HG03066 (cell line): ENCODE measurements around the gene SMIM24.
"Not testable (repeated sequence)": the region's sequence is repeated elsewhere in the genome, so short reads cannot be mapped to it uniquely, and the experiment has no call there.

Source experiments
- ATAC-seq: cut with Tn5 transposase; IDR thresholded peaks from one replicate; pipeline ENCODE4 v1.9.1; 2021; ENCODE audit warnings: low read depth; ENCODE audit not compliant: unreplicated experiment

SMIM24 gene

DNA sequence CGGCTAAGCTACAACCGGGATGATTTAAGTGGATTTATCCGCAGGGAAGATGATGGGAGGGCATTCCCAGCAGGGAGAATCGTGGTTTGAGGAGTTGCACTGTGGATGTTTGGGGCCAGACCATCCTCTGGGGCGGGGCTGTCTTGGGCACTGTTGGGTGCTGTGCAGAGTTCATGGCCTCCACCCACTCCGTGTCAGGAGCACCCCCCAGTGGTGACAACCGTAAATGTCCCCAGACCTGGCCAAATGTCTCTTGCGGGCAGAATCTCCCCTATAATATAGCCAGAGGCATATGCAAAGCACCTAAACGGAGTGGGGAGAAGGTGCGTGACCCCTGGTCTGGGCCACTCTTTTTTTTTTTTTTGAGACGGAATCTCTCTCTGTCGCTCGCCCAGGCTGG, 40.2 kb downstream of the SMIM24 start:
- no peak for ATAC-seq

DNA sequence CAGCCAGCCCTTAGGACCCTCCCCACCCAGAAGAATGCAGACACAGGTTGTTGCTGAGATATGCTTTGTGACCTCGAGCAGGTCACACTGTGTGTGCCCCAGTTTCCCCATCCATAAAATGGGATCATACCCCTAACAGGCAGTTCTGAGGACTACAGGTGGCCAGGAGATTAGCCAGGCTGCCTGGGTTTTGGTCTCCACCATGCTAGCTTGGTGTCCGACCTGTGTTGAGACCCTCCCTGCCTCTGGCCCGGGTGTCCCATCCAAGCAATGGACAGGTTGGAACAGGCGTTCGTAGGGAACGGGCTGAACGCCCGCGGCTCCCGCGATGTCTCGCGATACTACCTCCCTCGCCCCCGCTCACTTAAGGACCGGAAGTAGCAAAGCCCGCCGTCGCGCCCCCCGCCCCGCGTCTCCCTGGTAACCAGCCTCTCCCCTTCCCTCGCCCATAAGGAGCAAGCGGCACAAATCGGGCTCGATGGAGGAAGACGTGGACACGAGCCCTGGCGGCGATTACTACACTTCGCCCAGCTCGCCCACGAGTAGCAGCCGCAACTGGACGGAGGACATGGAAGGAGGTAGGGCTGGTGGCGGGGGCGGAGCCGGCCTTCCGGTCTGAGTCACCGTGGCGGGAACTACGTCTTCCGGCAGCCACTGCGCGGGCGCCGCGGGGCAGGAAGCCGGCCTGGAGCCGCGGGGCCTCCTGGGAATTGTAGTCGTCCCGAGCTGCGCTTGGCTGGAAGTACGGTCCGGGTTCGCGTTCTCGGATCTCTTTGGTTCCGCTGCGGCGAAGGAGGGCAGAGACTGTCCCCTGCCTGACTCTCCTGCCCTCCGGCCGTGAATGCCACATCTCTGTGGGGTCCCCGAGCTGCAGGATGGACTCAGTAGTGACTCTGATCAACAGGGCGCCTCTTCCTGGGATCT, 45.4 kb downstream of the SMIM24 start:
- ATAC-seq, result peak; percentile 78

DNA sequence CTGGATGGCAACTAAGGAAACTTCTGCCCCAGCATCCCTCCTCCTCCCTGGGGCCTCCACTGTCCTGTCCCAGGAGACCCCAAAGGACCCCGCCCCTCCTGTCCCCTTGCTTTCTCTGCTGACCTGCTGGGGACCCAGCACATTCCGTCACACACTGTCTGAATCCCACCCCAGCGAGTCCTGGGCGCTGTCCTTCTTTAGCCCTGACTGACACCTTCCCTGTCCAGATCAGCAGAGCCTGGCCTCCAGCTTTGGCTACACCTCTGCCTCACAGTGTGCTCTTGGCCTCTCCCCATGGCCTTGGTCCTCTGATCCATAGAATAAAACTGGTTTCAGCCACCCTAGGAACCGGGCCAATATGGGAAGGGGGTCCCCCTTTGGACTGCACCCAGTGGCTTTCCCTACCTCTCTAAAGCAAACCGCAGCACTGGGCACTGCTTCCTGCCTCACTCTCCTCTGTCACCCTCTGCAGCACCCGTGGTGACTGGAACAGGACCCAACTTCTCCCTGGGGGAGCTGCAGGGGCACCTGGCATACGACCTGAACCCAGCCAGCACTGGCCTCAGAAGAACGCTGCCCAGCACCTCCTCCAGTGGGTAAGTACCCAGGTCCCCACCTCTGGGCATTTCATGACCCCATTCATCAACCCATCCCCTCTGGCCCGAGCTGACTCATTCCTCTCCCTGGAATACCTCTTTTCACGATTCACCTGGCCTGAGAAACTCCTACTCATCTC, 46.4 kb downstream of the SMIM24 start:
- ATAC-seq, result no peak

DNA sequence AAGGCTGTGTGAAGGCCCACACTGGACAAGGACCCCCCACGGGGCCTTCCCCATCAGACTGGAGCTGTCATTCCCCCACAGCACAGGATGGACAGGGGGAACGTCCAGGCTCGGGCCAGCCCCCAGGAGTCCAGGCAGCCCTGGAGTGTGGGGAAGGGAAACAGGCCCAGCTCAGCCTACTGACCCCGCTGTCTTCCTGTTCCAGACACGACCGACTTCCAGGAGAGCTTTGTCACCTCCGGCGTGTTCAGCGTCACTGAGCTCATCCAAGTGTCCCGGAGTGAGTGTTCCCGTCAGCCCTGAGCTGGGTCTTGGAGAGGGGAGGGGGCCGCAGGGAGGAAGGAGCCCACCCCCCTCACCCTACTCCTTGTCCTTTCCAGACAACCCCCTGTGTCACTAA, 47.0 kb downstream of the SMIM24 start:
- no peak for ATAC-seq

DNA sequence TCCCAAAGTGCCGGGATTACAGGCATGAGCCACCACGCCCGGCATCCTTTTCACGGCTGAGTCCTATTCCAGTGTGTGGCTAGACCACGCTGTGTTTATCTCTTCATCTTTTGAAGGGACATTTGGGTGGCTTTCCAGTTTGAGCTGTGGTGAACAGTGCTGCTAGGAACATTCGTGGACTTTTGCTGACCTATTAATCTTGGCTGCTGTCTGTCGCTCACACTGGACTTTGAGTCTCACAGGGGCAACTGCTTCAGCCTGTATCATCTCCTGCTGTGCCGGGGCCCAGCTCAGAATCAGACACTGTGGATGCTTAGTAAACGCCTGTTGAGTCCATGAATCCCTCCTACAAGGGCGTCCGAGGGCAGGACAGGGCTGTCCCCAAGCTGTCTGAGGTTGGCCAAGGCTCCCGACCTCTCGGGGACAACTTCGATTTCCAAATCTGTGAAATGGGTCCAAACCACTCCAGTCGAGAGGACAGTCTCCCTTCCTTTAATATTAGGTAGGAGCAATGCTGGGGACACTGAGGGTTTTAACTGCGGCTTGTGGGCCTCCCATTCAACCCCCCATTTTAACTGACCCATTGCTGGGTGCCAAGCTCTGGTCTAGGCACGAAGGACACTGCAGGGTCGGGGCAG, 48.4 kb downstream of the SMIM24 start:
- ATAC-seq, result no peak

DNA sequence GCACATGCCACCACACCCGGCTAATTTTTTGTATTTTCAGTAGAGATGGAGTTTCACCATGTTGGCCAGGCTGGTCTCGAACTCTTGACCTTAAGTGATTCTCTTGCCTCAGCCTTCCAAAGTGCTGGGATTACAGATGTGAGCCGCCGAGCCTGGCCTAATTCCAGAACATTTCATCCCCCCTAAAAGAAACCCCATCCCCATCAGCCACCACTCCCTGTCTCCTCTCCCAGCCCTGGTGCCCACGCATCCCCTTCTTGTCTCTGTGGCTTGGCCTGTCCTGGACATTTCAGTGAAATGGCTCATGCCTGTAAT, 50.0 kb downstream of the SMIM24 start:
- not testable (repeated sequence) for ATAC-seq

DNA sequence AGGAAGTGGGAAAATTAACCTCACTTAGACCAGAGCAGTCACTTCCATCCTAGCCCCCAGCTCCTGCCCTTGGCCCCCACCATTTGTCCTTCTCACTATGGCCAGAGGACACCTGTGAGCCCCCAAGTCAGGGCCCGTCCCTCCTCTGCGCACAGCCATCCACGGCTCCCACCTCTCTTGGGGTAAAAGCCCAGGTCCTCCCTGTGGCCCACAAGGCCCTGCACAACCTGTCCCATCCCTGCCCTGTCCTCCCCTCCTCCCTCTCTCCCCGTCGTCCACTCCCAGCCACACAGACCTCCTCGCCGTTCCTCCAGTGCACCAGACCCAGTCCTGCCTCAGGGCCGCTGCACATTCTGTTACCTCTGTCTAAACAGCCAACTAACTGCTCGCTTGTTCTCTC, 53.9 kb downstream of the SMIM24 start:
- no peak for ATAC-seq
